Large intestine (tissue), 3 donors: Measurements from ENCODE around the gene GLP1R. TPM values are rescaled to one million over a fixed set of nuclear protein-coding genes. Genes with fewer than 3 reads are reported as not detected.
A peak's percentile ranks its signal among the peaks of the same experiment; 100 is the strongest.

Experiments used
- DNase-seq, 2 donors: peaks; one replicate each; pipeline versions ENCODE4 v3.0.0 to v3.0.0-alpha.2; 2013
- H3K27ac ChIP-seq: one replicate; pipeline ENCODE4 v1.5.1; 2013; ENCODE audit warnings: low read length
- H3K27me3 ChIP-seq: 2 replicates; pipeline ENCODE4 v1.6.1; 2013; ENCODE audit warnings: low read length; ENCODE audit not compliant: control insufficient read depth, insufficient read depth
- H3K36me3 ChIP-seq: 2 replicates; pipeline ENCODE4 v1.6.1; 2013; ENCODE audit warnings: low read length; ENCODE audit not compliant: control insufficient read depth, insufficient read depth
- H3K4me1 ChIP-seq: one replicate; pipeline ENCODE4 v1.6.1; 2013; ENCODE audit warnings: low read length; ENCODE audit not compliant: control insufficient read depth, insufficient read depth
- H3K4me3 ChIP-seq: one replicate; pipeline ENCODE4 v1.5.1; 2013; ENCODE audit warnings: low read length
- H3K9me3 ChIP-seq: one replicate; pipeline ENCODE4 v1.6.1; 2013; ENCODE audit warnings: mild to moderate bottlenecking, low read depth, low read length, moderate library complexity; ENCODE audit not compliant: control insufficient read depth
- WGBS: methylation state at CpG from one replicate; pipeline ENCODE4 v1.1.5; 2013; ENCODE audit warnings: low lambda C conversion rate; ENCODE audit not compliant: insufficient coverage; 5-methylcytosine and 5-hydroxymethylcytosine counted together
- polyA plus RNA-seq: library from polyadenylated mRNA; unstranded; fragments of 120-200 nt; gene quantifications from one replicate; pipeline ENCODE4 v1.2.1, GENCODE V29; 2013

The GLP1R gene
- polyA plus RNA-seq, 1 donor = 0.84 TPM

GRCh38 chr6:39018103-39018502 is 30.5 kb upstream of the GLP1R start:
- no peak overlapping the region for H3K4me3 ChIP-seq
- H3K27me3 ChIP-seq = no peaks in the 10 kb centered on the region
- peak in 1 of 2 donors; percentile 26 for DNase-seq
- H3K4me1 ChIP-seq = no peaks in the 10 kb centered on the region
- H3K9me3 ChIP-seq = no peaks in the 10 kb centered on the region
- H3K36me3 ChIP-seq = no peaks in the 10 kb centered on the region
- WGBS = no CpG with 5 or more reads among the region's 5 CpGs
- H3K27ac ChIP-seq = no peak overlapping the region

- peaks cover 2% of the 10 kb centered on the region for H3K27me3 ChIP-seq
- WGBS = 80% methylated on average over 1 of the region's 2 CpGs
- no peaks in the 10 kb centered on the region for H3K4me1 ChIP-seq
- no peak overlapping the region for H3K27ac ChIP-seq
- H3K9me3 ChIP-seq = no peaks in the 10 kb centered on the region
- DNase-seq = no peak
- no peaks in the 10 kb centered on the region for H3K36me3 ChIP-seq
- H3K4me3 ChIP-seq = no peak overlapping the region
These were observed 28.4 kb upstream of the GLP1R start for GRCh38 chr6:39020136-39020535.

- Histone ChIP-seq H3K9me3 (no peaks in the 10 kb centered on the region), H3K27me3 (peaks cover 2% of the 10 kb centered on the region), H3K4me1 (no peaks in the 10 kb centered on the region), H3K36me3 (no peaks in the 10 kb centered on the region), H3K4me3 (no peak overlapping the region), H3K27ac (no peak overlapping the region)
- no peak for DNase-seq
- WGBS = no CpG with 5 or more reads among the region's 2 CpGs
These were observed 27.5 kb upstream of the GLP1R start for GRCh38 chr6:39021041-39021440.

- no CpG with 5 or more reads among the region's 1 CpG for WGBS
- DNase-seq = peak in 1 of 2 donors; percentile 26
- Histone ChIP-seq H3K27ac (no peak overlapping the region), H3K27me3 (peaks cover 2% of the 10 kb centered on the region), H3K4me3 (no peak overlapping the region), H3K36me3 (no peaks in the 10 kb centered on the region), H3K4me1 (no peaks in the 10 kb centered on the region), H3K9me3 (no peaks in the 10 kb centered on the region)
These were observed 26.8 kb upstream of the GLP1R start for GRCh38 chr6:39021779-39022178.

- H3K36me3 ChIP-seq = no peaks in the 10 kb centered on the region
- H3K27ac ChIP-seq = no peak overlapping the region
- H3K4me3 ChIP-seq = no peak overlapping the region
- DNase-seq = no peak
- no peaks in the 10 kb centered on the region for H3K4me1 ChIP-seq
- no peaks in the 10 kb centered on the region for H3K9me3 ChIP-seq
- no CpG with 5 or more reads among the region's 3 CpGs for WGBS
- H3K27me3 ChIP-seq = peaks cover 2% of the 10 kb centered on the region
These were observed 22.4 kb upstream of the GLP1R start for GRCh38 chr6:39026175-39026574.

- no peak overlapping the region for H3K4me3 ChIP-seq
- peaks cover 10% of the 10 kb centered on the region for H3K27me3 ChIP-seq
- no peak overlapping the region for H3K27ac ChIP-seq
- H3K36me3 ChIP-seq = no peaks in the 10 kb centered on the region
- 71% methylated on average over 1 of the region's 13 CpGs for WGBS
- DNase-seq = peak in 1 of 2 donors; percentile 24
- no peaks in the 10 kb centered on the region for H3K4me1 ChIP-seq
- H3K9me3 ChIP-seq = no peaks in the 10 kb centered on the region
These were observed 19.2 kb upstream of the GLP1R start for GRCh38 chr6:39029156-39030011.

- Histone ChIP-seq H3K9me3 (no peaks in the 10 kb centered on the region), H3K27me3 (peaks cover 62% of the 10 kb centered on the region), H3K36me3 (no peaks in the 10 kb centered on the region), H3K4me1 (no peaks in the 10 kb centered on the region), H3K27ac (no peak overlapping the region), H3K4me3 (no peak overlapping the region)
- DNase-seq = no peak
- WGBS = no CpG with 5 or more reads among the region's 9 CpGs
These were observed 12.9 kb upstream of the GLP1R start for GRCh38 chr6:39035681-39036080.

- Histone ChIP-seq H3K27me3 (peaks cover 67% of the 10 kb centered on the region), H3K27ac (no peak overlapping the region), H3K9me3 (no peaks in the 10 kb centered on the region), H3K4me1 (no peaks in the 10 kb centered on the region), H3K36me3 (no peaks in the 10 kb centered on the region), H3K4me3 (no peak overlapping the region)
- whole genome bisulfite sequencing = no CpG with 5 or more reads among the region's 4 CpGs
- no peak for DNase-seq
These were observed 11.5 kb upstream of the GLP1R start for GRCh38 chr6:39037082-39037508.

- Histone ChIP-seq H3K27me3 (peaks cover 69% of the 10 kb centered on the region), H3K4me1 (no peaks in the 10 kb centered on the region), H3K36me3 (no peaks in the 10 kb centered on the region), H3K4me3 (no peak overlapping the region), H3K9me3 (no peaks in the 10 kb centered on the region), H3K27ac (no peak overlapping the region)
- DNase-seq = no peak
- no CpG with 5 or more reads among the region's 6 CpGs for WGBS
These were observed 10.9 kb upstream of the GLP1R start for GRCh38 chr6:39037707-39038106.

- H3K9me3 ChIP-seq = no peaks in the 10 kb centered on the region
- no CpG with 5 or more reads among the region's 10 CpGs for WGBS
- no peak overlapping the region for H3K4me3 ChIP-seq
- peaks cover 58% of the 10 kb centered on the region for H3K27me3 ChIP-seq
- H3K4me1 ChIP-seq = no peaks in the 10 kb centered on the region
- H3K36me3 ChIP-seq = no peaks in the 10 kb centered on the region
- no peak for DNase-seq
- no peak overlapping the region for H3K27ac ChIP-seq
These were observed 8.4 kb upstream of the GLP1R start for GRCh38 chr6:39040080-39040673.
